ENCODE measurements around the gene DICER1. TPM values are rescaled to one million over a fixed set of nuclear protein-coding genes. Genes with fewer than 3 reads are reported as not detected.

DICER1 gene
- total and polyA plus RNA-seq, 2 donors (not counting 3 experiments of a cell fraction or from before 2014, with no cell fraction given), result 8.3 to 43.6 TPM

DNA sequence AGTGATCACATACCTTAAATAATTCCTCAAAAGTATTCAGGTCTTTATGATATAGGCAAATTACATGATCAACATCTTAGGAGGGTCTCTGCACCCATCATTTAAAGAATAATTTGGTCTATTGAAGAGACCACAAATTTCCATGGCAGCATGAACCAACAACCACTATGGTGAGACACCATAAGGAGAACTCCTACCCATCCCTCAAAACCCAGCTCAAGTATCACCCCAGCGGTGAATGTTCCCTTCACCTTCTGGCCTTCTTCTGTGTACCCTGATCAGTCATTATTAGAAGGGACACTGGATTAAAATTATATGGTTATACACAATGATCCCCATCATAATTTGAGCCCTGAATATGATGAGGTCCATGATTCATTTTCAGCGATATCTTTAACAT lies 81.5 kb downstream of the DICER1 start:
- Histone ChIP-seq H4K20me1 (replicated peaks; ENCODE audit: control insufficient read depth, extremely low read depth, insufficient read depth, low read length) (no peaks in the 10 kb centered on the region), H3K36me3 (ENCODE audit: control insufficient read depth in 2 of 2, extremely low read depth in 1 of 2, insufficient read depth in 2 of 2, low read length in 2 of 2) (no peaks in the 10 kb centered on the region), H3K9me3 (replicated peaks; ENCODE audit: control insufficient read depth, insufficient read depth, low read length) (no peaks in the 10 kb centered on the region), H3K4me2 (ENCODE audit: insufficient read depth, low read length) (no peak overlapping the region), H3K9me1 (replicated peaks; ENCODE audit: control insufficient read depth, extremely low read depth, insufficient read depth, low read length) (no peaks in the 10 kb centered on the region), H3K4me3 (replicated peaks in 1 of 3; ENCODE audit: insufficient read depth in 1 of 3, low read depth in 1 of 3, low read length in 3 of 3) (no peak overlapping the region), H3K9ac (replicated peaks; ENCODE audit: extremely low read depth, insufficient read depth, low read length) (no peak overlapping the region), H3K79me2 (ENCODE audit: control insufficient read depth, insufficient read depth, low read length) (no peaks in the 10 kb centered on the region), H3K27ac (ENCODE audit: insufficient read depth, low read depth, low read length) (no peak overlapping the region), H2AFZ (ENCODE audit: low read depth, low read length) (no peak overlapping the region), H3K27me3 (ENCODE audit: control insufficient read depth in 2 of 2, insufficient read depth in 2 of 2, low read length in 2 of 2) (no peaks in the 10 kb centered on the region), H3K4me1 (ENCODE audit: control insufficient read depth, extremely low read depth, insufficient read depth, low read length) (no peaks in the 10 kb centered on the region)
- CTCF ChIA-PET, result no interaction called here
- intact Hi-C loops (cut with micrococcal nuclease), result no loop called here
- DNase-seq (ENCODE audit: low read depth, low spot score) (no peak), FAIRE-seq (no peak)
- no peak for TF ChIP-seq JUN (IDR thresholded peaks at IDR 0.05; ENCODE audit: borderline replicate concordance, insufficient read depth, insufficient read length, low read depth)
- TF ChIP-seq, protein P1, sequence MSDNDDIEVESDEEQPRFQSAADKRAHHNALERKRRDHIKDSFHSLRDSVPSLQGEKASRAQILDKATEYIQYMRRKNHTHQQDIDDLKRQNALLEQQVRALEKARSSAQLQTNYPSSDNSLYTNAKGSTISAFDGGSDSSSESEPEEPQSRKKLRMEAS (IDR thresholded peaks at IDR 0.05; ENCODE audit: insufficient read depth, insufficient read length), result no peak
- no peak for TF ChIP-seq FOS (IDR thresholded peaks at IDR 0.05; ENCODE audit: borderline replicate concordance, insufficient read depth, low read length)
- TF ChIP-seq GATA2 (IDR thresholded peaks at IDR 0.05; ENCODE audit: insufficient read depth, insufficient read length, low read depth, low read length), result no peak
- no peak for TF ChIP-seq EZH2 (IDR thresholded peaks at IDR 0.05; ENCODE audit: borderline replicate concordance, low read depth, low read length, severe bottlenecking)
- TF ChIP-seq, protein P2, sequence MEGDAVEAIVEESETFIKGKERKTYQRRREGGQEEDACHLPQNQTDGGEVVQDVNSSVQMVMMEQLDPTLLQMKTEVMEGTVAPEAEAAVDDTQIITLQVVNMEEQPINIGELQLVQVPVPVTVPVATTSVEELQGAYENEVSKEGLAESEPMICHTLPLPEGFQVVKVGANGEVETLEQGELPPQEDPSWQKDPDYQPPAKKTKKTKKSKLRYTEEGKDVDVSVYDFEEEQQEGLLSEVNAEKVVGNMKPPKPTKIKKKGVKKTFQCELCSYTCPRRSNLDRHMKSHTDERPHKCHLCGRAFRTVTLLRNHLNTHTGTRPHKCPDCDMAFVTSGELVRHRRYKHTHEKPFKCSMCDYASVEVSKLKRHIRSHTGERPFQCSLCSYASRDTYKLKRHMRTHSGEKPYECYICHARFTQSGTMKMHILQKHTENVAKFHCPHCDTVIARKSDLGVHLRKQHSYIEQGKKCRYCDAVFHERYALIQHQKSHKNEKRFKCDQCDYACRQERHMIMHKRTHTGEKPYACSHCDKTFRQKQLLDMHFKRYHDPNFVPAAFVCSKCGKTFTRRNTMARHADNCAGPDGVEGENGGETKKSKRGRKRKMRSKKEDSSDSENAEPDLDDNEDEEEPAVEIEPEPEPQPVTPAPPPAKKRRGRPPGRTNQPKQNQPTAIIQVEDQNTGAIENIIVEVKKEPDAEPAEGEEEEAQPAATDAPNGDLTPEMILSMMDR (IDR thresholded peaks at IDR 0.05; ENCODE audit: extremely low read depth in 1 of 2, insufficient read depth in 1 of 2, low read depth in 1 of 2, low read length in 2 of 2), result no peak
- no peak for TF ChIP-seq POLR2A (IDR thresholded peaks at IDR 0.05; ENCODE audit: low read depth, low read length)
- no peak for TF ChIP-seq MYC (IDR thresholded peaks at IDR 0.05; ENCODE audit: low read depth, low read length)
- no peak for TF ChIP-seq POLR2AphosphoS5 (IDR thresholded peaks at IDR 0.05; ENCODE audit: insufficient read depth, low read depth, low read length)
- POLR2A ChIA-PET, result no interaction called here
- no TSS peak for BruUV-seq (replicated peaks)
- dilution Hi-C loops (cut with MboI; ENCODE audit: extremely low pct_ligation_motif_present, low sequenced_read_pairs), result no loop called here
